Measurements from ENCODE around the gene ANKRD28. TPM values are rescaled to one million over a fixed set of nuclear protein-coding genes. Genes with fewer than 3 reads are reported as not detected.

The ANKRD28 gene
- total RNA-seq, 4 donors from 2014 or later: 97.1 to 121 (median 105) TPM

- H3K9me3 ChIP-seq: no peaks in the 10 kb centered on the region
- DNase-seq: no peak
- intact Hi-C loops (cut with DNase I; ENCODE audit: low total_unique reads) (no loop called here), in situ Hi-C loops (cut with MboI; ENCODE audit: low sequenced_read_pairs in 4 of 4) (no loop called here)
- H3K27ac ChIP-seq: no peak overlapping the region
- no peak for ATAC-seq
- H3K4me3 ChIP-seq: no peak overlapping the region
- H3K36me3 ChIP-seq: no peaks in the 10 kb centered on the region
- no peaks in the 10 kb centered on the region for H3K27me3 ChIP-seq
- H3K4me1 ChIP-seq: peaks cover 16 to 22% of the 10 kb centered on the region in 2 donors
- TF ChIP-seq POLR2A (IDR thresholded peaks at IDR 0.05): no peak
- TF ChIP-seq, protein P1, sequence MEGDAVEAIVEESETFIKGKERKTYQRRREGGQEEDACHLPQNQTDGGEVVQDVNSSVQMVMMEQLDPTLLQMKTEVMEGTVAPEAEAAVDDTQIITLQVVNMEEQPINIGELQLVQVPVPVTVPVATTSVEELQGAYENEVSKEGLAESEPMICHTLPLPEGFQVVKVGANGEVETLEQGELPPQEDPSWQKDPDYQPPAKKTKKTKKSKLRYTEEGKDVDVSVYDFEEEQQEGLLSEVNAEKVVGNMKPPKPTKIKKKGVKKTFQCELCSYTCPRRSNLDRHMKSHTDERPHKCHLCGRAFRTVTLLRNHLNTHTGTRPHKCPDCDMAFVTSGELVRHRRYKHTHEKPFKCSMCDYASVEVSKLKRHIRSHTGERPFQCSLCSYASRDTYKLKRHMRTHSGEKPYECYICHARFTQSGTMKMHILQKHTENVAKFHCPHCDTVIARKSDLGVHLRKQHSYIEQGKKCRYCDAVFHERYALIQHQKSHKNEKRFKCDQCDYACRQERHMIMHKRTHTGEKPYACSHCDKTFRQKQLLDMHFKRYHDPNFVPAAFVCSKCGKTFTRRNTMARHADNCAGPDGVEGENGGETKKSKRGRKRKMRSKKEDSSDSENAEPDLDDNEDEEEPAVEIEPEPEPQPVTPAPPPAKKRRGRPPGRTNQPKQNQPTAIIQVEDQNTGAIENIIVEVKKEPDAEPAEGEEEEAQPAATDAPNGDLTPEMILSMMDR (IDR thresholded peaks at IDR 0.05 in 4 of 5, conservative IDR thresholded peaks at IDR 0.05 in 1 of 5): no peak
These were observed 146.4 kb downstream of the ANKRD28 start for GRCh38 chr3:15651396-15651795.

DNA sequence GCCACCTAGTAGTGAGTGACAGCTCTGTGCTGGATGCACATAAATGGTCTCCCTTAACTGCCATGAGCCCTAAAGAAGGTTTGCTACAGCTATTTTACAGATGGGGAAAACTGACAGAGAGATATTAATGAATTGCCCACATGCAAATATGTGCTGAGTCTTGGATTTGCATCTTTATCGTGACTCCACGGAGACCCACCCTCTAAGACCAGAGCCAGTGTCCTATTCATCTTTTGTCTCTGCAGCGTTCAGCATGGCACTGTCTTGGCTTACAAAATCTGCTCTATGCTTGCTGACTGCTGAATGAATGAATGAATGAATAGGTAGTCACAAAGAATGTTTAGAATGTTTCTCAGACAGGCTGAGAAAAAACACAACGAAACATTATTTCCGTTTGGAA lies 147.9 kb downstream of the ANKRD28 start:
- in situ Hi-C loops (cut with MboI; ENCODE audit: low sequenced_read_pairs in 4 of 4): loop anchor here (25.0 kb wide), 2 partner anchors 387 to 587 kb away; no protein-coding TSS in a partner anchor
- ATAC-seq: no peak
- H3K4me1 ChIP-seq: peaks cover 25 to 29% of the 10 kb centered on the region in 2 donors

DNA sequence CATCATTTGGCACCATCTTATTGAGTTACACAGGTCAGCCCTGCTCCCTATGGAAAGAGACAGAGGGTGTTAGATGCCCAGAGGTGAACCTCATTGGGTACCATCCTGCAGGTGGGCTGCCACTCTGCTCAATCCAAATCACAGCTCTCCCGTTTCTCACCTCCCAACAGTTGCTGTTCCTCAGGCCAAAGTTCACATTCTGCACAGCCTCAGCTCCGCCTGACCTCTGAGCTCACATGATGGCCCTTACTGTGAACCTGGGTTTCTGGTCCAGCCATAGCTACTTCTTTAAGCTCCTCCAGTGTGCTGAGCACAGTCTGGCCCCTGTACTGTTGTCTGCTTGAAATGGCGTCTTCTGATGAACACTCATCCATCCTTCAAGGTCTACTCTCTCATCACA lies 148.4 kb downstream of the ANKRD28 start:
- ATAC-seq (no peak), DNase-seq (no peak)
- Histone ChIP-seq H3K27ac (no peak overlapping the region), H3K4me1 (peaks cover 25 to 29% of the 10 kb centered on the region in 2 donors), H3K4me3 (no peak overlapping the region), H3K9me3 (no peaks in the 10 kb centered on the region), H3K27me3 (no peaks in the 10 kb centered on the region), H3K36me3 (no peaks in the 10 kb centered on the region)
- intact Hi-C loops (cut with DNase I; ENCODE audit: low total_unique reads): no loop called here
- in situ Hi-C loops (cut with MboI; ENCODE audit: low sequenced_read_pairs in 4 of 4): loop anchor here (25.0 kb wide), 2 partner anchors 388 to 588 kb away; no protein-coding TSS in a partner anchor
- TF ChIP-seq POLR2A (IDR thresholded peaks at IDR 0.05): no peak
- TF ChIP-seq, protein P1 (IDR thresholded peaks at IDR 0.05 in 4 of 5, conservative IDR thresholded peaks at IDR 0.05 in 1 of 5): no peak

More for the DNA sequence above, 147.9 kb downstream of the ANKRD28 start:
- intact Hi-C loops (cut with DNase I; ENCODE audit: low total_unique reads): no loop called here
- H3K27me3 ChIP-seq: no peaks in the 10 kb centered on the region
- no peak for DNase-seq
- no peaks in the 10 kb centered on the region for H3K36me3 ChIP-seq
- TF ChIP-seq, protein P1 (IDR thresholded peaks at IDR 0.05 in 4 of 5, conservative IDR thresholded peaks at IDR 0.05 in 1 of 5): no peak
- TF ChIP-seq POLR2A (IDR thresholded peaks at IDR 0.05): no peak
- H3K4me3 ChIP-seq: no peak overlapping the region
- H3K27ac ChIP-seq: no peak overlapping the region
- H3K9me3 ChIP-seq: no peaks in the 10 kb centered on the region

DNA sequence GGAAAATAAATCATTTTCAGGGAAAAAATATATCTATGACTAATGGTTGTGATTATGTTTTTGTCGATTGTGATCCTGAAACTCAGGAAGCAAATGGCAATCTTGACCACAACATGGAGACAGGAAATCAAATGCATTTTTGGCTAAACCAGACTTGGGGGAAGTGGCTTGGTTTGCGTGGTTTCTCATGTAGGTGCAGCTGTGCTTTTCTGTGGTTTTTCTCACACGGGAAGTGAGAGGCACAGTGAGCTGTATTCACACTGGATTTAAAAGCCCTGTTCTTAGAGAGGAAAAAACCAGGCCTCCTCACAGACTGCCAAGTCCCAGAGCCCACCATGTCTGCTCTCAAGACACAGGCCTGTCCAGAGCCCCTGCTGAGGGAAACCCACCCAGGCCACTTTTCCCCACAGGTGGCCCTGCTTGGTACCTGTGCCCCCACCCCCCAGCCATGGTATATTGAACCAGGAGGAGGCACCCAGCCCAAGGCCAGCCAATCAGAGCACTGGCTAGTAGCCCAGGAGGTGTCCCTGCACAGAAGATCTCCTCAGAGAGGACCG lies 150.1 kb downstream of the ANKRD28 start:
- Histone ChIP-seq H3K9me3 (no peaks in the 10 kb centered on the region), H3K36me3 (no peaks in the 10 kb centered on the region), H3K4me1 (peaks cover 25 to 29% of the 10 kb centered on the region in 2 donors), H3K27me3 (no peaks in the 10 kb centered on the region), H3K27ac (peak overlapping the region; percentile 74 to 80 (median 78)), H3K4me3 (peak overlapping the region in 1 of 4 donors; percentile 1)
- TF ChIP-seq POLR2A (IDR thresholded peaks at IDR 0.05): no peak
- TF ChIP-seq, protein P1 (IDR thresholded peaks at IDR 0.05 in 4 of 5, conservative IDR thresholded peaks at IDR 0.05 in 1 of 5): no peak
- DNase-seq: no peak
- ATAC-seq: no peak
- intact Hi-C loops (cut with DNase I; ENCODE audit: low total_unique reads) (no loop called here), in situ Hi-C loops (cut with MboI; ENCODE audit: low sequenced_read_pairs in 4 of 4) (loop anchor here (25.0 kb wide), 2 partner anchors 390 to 590 kb away; no protein-coding TSS in a partner anchor)

All from gastrocnemius medialis (tissue), 4 donors.